ENCODE data around the gene E2F3.

E2F3 gene

GRCh38 chr6:20402342-20403069, 827 bp downstream of the E2F3 start:
- peak; percentile 21 for DNase-seq

- DNase-seq: peak; percentile 65
Observed at GRCh38 chr6:20403070-20403765, 1.5 kb downstream of the E2F3 start.

- peak; percentile 18 for DNase-seq
Observed at GRCh38 chr6:20403766-20404640, 2.3 kb downstream of the E2F3 start.

- DNase-seq: peak; percentile 26
Observed at GRCh38 chr6:20404641-20405032, 3.0 kb downstream of the E2F3 start.

- DNase-seq: no peak
Observed at GRCh38 chr6:20408851-20409250, 7.2 kb downstream of the E2F3 start.

GRCh38 chr6:20409427-20409971, 7.8 kb downstream of the E2F3 start:
- DNase-seq: no peak

- DNase-seq: no peak
Observed at GRCh38 chr6:20411544-20411943, 9.9 kb downstream of the E2F3 start.

GRCh38 chr6:20411953-20412681, 10.4 kb downstream of the E2F3 start:
- DNase-seq: no peak

GRCh38 chr6:20412682-20413073, 11.0 kb downstream of the E2F3 start:
- DNase-seq: peak; percentile 13

GRCh38 chr6:20413826-20414225, 12.1 kb downstream of the E2F3 start:
- DNase-seq: no peak

- no peak for DNase-seq
Observed at GRCh38 chr6:20414711-20415110, 13.0 kb downstream of the E2F3 start.

- no peak for DNase-seq
Observed at GRCh38 chr6:20415304-20415703, 13.6 kb downstream of the E2F3 start.

GRCh38 chr6:20415712-20416454, 14.2 kb downstream of the E2F3 start:
- DNase-seq: no peak

- no peak for DNase-seq
Observed at GRCh38 chr6:20416567-20417345, 15.1 kb downstream of the E2F3 start.

GRCh38 chr6:20417819-20418218, 16.1 kb downstream of the E2F3 start:
- DNase-seq: no peak

GRCh38 chr6:20426177-20427082, 24.8 kb downstream of the E2F3 start:
- DNase-seq: no peak

GRCh38 chr6:20427856-20428255, 26.2 kb downstream of the E2F3 start:
- DNase-seq: no peak

- DNase-seq: no peak
Observed at GRCh38 chr6:20432692-20433091, 31.0 kb downstream of the E2F3 start.

GRCh38 chr6:20433321-20433720, 31.6 kb downstream of the E2F3 start:
- no peak for DNase-seq

GRCh38 chr6:20433929-20434328, 32.2 kb downstream of the E2F3 start:
- DNase-seq: no peak

Data from DMS79 (cell line).